Mesothelial cell of epicardium (in vitro differentiated cells): Measurements from ENCODE around the gene PEAK1. TPM values are rescaled to one million over a fixed set of nuclear protein-coding genes. Genes with fewer than 3 reads are reported as not detected.
A peak's percentile ranks its signal among the peaks of the same experiment; 100 is the strongest.

Experiments
- DNase-seq, 2 experiments: peaks; one replicate each; pipeline ENCODE4 v3.0.0; 2021; ENCODE audit warnings: low spot score in 2 of 2; ENCODE audit not compliant: unreplicated experiment in 2 of 2
- H3K27ac Mint-ChIP-seq: 2 replicates; pipeline ENCODE4 v1.8.0; 2021; ENCODE audit warnings: mixed read lengths
- H3K27me3 Mint-ChIP-seq: 2 replicates; pipeline ENCODE4 v1.8.0; 2021; ENCODE audit warnings: low read depth, mixed read lengths
- H3K36me3 Mint-ChIP-seq: 2 replicates; pipeline ENCODE4 v1.8.0; 2021; ENCODE audit warnings: mixed read lengths
- H3K4me1 Mint-ChIP-seq: 2 replicates; pipeline ENCODE4 v1.8.0; 2021; ENCODE audit warnings: mixed read lengths
- H3K4me3 Mint-ChIP-seq: 2 replicates; pipeline ENCODE4 v1.8.0; 2021; ENCODE audit warnings: mild to moderate bottlenecking, moderate library complexity, mixed read lengths
- H3K9me3 Mint-ChIP-seq: 2 replicates; pipeline ENCODE4 v1.8.0; 2021; ENCODE audit warnings: mixed read lengths
- total RNA-seq: library from RNA; stranded (reverse); gene quantifications from 3 replicates; pipeline ENCODE4 v1.2.1, GENCODE V29; 2021
- TF ChIP-seq, protein P1 (sequence below): fragments of 200-600 bp; sonication (generic); IDR thresholded peaks from one replicate; pipeline ENCODE4 v1.5.0; 2021; ENCODE audit warnings: antibody characterized with exemption; ENCODE audit not compliant: unreplicated experiment

PEAK1 gene
- total RNA-seq, 1 donor from 2014 or later: 92.3 TPM

DNA sequence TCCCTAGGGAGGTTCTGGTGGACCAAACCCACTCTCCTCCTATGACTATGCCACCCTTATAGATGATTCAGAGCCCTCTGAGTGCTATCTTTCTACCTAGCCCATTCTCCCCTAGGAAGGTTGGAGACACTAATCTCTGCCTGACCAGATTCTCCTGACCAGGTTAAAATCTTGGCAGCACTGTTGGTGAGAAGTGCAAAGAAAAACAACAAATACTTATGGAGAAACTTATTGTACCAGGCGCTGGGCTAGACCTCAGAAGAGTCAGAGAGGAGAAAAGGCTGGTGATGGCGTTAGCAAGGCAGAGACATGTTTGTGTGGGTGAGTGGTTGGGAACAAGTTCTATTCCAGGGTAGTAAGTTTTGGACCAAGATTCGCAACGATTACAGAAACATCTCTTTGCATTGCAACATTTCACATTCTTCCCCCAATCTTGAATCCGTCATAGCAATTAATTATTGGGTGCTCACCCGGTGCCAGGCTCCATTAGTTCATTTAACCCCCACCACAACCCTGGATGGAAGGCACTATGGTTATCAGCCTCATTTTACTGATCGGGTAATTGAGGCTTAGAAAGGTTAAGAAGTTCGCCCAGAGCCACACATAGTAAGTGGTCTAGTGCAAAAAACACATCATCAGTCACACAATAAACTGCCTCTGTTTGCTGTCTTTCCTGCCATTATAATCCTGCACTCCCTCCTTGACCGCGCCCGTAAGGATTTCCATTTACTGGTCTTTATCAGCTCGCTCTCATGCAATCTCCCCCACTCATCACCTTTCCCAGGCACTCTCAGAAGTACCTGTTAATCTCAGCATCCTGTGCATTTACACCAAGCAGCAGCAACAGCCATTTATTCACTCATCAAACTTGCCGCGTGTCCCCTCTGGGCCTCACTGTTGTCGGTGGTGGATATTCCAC lies 348.3 kb downstream of the PEAK1 start:
- Mint-ChIP-seq H3K4me1 (peaks cover 41% of the 10 kb centered on the region), H3K4me3 (peak overlapping the region; percentile 55), H3K27me3 (peaks cover 6% of the 10 kb centered on the region), H3K9me3 (no peaks in the 10 kb centered on the region), H3K27ac (peak overlapping the region; percentile 48), H3K36me3 (peaks cover 2% of the 10 kb centered on the region)
- no peak for DNase-seq
- TF ChIP-seq, protein P1, sequence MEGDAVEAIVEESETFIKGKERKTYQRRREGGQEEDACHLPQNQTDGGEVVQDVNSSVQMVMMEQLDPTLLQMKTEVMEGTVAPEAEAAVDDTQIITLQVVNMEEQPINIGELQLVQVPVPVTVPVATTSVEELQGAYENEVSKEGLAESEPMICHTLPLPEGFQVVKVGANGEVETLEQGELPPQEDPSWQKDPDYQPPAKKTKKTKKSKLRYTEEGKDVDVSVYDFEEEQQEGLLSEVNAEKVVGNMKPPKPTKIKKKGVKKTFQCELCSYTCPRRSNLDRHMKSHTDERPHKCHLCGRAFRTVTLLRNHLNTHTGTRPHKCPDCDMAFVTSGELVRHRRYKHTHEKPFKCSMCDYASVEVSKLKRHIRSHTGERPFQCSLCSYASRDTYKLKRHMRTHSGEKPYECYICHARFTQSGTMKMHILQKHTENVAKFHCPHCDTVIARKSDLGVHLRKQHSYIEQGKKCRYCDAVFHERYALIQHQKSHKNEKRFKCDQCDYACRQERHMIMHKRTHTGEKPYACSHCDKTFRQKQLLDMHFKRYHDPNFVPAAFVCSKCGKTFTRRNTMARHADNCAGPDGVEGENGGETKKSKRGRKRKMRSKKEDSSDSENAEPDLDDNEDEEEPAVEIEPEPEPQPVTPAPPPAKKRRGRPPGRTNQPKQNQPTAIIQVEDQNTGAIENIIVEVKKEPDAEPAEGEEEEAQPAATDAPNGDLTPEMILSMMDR: no peak

DNA sequence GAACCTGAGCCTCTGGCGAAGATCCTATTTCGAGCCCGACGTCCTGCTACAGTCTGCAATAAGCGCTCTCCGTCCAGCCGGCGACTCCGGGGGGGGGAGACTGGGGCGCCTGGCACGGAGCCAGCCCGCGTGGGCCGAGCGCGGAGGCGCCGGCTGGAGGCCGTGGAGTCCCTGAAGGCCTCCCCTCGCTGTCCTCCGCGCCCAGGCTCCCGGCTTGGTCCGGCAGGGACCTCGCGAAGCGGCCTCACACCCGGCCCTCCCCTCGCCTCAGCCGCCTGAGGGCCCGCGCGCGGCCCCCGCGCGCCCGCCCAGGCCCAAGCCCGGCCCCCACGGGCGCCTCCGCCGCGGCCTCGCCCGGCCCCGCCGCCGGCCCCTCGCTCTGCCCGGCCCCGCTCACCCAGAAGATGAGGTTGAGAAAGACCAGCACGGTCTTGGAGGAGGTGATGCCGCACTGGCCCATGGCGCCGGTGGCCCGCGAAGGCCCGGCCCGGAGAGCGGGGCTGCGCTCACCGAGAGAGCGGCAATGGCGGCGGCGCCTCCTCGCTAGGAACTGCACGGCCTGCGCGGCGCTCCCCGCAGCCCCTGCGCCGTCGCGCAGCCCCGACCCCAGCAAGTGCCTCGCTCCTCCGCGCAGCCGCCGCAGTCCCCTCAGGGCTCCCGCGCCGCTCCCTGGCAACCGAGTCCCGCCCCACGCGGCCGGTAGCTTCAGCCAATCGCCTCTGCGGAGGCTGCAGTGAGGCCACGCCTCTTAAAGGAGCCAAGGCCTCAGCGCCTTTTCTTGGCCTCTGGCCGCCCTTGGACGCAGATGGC lies 349.2 kb downstream of the PEAK1 start, which contains the start of gene TSPAN3:
Gene TSPAN3, minus strand, starts transcription at position 615 of the 810 bp plus-strand sequence. Its CDS starts 155 bp downstream, at position 460.
- H3K36me3 Mint-ChIP-seq: peaks cover 2% of the 10 kb centered on the region
- H3K27ac Mint-ChIP-seq: peak within 1 kb of the TSS; percentile 90
- TF ChIP-seq, protein P1: no peak
- DNase-seq: peak; percentile 92 to 96
- peaks cover 42% of the 10 kb centered on the region for H3K4me1 Mint-ChIP-seq
- peaks cover 5% of the 10 kb centered on the region for H3K27me3 Mint-ChIP-seq
- H3K9me3 Mint-ChIP-seq: no peaks in the 10 kb centered on the region
- peak within 1 kb of the TSS; percentile 72 for H3K4me3 Mint-ChIP-seq

DNA sequence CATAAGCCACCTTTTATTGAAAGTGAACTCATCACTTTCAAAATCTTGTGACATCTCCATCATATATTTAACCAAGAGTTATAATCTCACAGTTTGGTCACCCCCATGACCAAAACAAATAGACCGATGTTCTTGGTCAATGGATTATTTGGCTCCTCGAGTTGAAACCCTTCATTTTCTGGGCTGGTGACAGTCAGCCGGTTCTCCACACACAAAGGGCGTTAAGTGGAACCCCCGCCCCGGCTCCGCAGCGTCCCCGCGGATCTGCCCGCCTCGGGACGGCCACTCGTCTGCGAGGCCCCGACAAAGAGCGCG lies 349.8 kb downstream of the PEAK1 start:
- H3K4me1 Mint-ChIP-seq: peaks cover 42% of the 10 kb centered on the region
- peak overlapping the region; percentile 90 for H3K27ac Mint-ChIP-seq
- H3K4me3 Mint-ChIP-seq: peak overlapping the region; percentile 72
- DNase-seq: no peak
- H3K9me3 Mint-ChIP-seq: no peaks in the 10 kb centered on the region
- no peaks in the 10 kb centered on the region for H3K27me3 Mint-ChIP-seq
- TF ChIP-seq, protein P1: no peak
- peaks cover 2% of the 10 kb centered on the region for H3K36me3 Mint-ChIP-seq

DNA sequence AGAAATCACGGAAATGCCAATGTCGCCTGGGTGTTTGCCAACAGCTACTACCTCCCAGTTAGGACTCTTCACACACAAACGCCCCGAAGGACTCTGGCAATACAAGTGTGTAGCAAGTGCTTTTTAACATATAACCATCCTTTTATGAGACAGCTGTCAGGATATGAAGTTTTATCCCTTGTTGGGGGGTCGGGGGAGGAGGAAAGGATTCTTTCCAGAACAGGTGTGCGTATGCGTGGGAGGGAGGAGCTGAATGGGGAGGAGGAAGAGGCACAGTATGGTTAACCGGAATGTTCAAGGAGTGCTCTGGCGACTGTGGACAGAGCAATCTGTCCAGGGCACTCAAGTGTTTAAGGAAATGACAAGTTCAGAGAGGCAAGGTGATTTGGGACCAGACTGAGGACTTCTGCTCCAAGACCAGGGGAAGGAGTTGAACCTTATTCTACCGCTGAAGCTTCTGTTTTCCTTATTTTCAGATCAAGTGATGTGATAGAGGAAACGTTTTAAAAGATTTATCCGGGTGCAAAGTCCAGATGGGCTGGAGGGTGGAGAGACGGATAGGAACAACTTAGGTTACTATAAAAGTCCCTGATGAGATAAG lies 350.3 kb downstream of the PEAK1 start:
- TF ChIP-seq, protein P1: no peak
- H3K9me3 Mint-ChIP-seq: no peaks in the 10 kb centered on the region
- no peaks in the 10 kb centered on the region for H3K27me3 Mint-ChIP-seq
- DNase-seq: no peak
- H3K4me3 Mint-ChIP-seq: peak overlapping the region; percentile 72
- peaks cover 2% of the 10 kb centered on the region for H3K36me3 Mint-ChIP-seq
- peaks cover 48% of the 10 kb centered on the region for H3K4me1 Mint-ChIP-seq
- peak overlapping the region; percentile 90 for H3K27ac Mint-ChIP-seq

DNA sequence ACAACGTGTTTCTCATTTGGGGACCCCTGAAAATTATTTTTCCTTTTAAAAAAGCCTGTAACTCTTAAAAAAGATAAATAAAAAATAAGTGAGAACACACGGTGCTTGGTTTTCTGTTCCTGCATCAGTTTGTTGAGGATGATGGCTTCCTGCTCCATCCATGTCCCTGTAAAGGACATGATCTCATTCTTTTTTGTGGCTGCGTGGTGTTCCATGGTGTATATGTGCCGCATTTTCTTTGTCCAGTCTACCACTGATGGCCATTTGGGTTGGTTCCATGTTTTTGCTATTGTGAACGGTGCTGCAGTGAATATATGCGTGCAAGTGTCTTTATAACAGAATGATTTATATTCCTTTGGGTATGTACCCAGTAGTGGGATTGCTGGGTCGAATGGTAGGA lies 351.3 kb downstream of the PEAK1 start:
- DNase-seq: no peak
- TF ChIP-seq, protein P1: no peak
- Mint-ChIP-seq H3K36me3 (peaks cover 2% of the 10 kb centered on the region), H3K4me1 (peaks cover 55% of the 10 kb centered on the region), H3K4me3 (no peak overlapping the region), H3K27ac (no peak overlapping the region), H3K27me3 (no peaks in the 10 kb centered on the region), H3K9me3 (no peaks in the 10 kb centered on the region)
